Measurements from ENCODE around the gene ONECUT2. TPM values are rescaled to one million over a fixed set of nuclear protein-coding genes. Genes with fewer than 3 reads are reported as not detected.

ONECUT2 gene
- total RNA-seq, 1 donor, result not detected

GRCh38 chr18:57427429-57428201, 7.6 kb upstream of the ONECUT2 start:
- H3K4me3 ChIP-seq (ENCODE audit: low read length), result no peak overlapping the region
- no peaks in the 10 kb centered on the region for H3K9me3 ChIP-seq (ENCODE audit: low read depth, low read length)
- H3K27me3 ChIP-seq (ENCODE audit: insufficient read depth, low read length), result peaks cover 92% of the 10 kb centered on the region
- H3K4me1 ChIP-seq (ENCODE audit: insufficient read depth, low read length), result peaks cover 25% of the 10 kb centered on the region

DNA sequence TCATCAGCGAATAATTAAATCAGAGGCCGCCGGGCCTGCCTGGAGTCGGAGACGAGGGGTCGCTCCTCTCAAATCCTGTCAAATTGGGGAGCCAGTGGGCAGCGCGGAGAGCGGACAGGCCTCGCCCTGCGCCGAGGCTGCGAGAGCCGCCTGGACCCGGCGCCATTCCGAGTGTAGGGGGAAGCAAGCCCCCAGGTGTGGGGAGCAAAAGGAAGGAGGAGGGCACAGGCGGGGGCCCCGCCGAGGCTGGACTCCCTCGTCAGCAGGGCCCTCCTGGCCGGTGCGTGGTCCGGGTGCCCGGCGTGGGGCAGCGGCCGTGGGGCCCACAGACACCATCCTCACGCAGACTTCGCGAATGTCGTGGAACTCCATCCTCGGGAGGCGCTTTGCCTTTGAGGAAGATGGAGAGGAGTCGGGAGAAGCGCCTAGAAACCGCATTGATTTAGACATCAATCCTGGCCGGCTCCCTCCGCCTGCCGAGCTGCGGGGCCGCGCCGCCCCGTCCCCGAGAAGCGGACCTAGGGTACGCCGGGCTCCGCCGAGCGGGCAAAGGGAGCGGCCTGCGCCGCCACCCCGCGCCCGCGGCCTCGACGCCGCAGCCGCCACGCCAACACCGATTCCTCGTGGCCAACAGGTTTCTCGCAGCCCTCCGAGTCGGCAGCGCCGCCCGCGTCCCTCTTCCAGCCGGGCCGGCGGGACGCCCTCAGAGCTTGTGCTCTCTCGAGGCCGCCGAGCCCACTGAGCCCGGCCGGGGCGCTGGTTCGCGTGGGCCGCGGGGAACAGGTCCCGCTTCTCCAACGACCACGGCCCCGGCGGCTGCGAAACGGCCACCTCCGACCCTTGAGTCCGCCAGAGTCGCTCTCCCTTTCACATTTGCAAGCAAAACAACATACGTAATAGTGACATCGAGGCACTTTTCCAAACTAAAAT, 6.7 kb upstream of the ONECUT2 start:
- Histone ChIP-seq H3K9me3 (ENCODE audit: low read depth, low read length) (no peaks in the 10 kb centered on the region), H3K27me3 (ENCODE audit: insufficient read depth, low read length) (peaks cover 100% of the 10 kb centered on the region), H3K4me1 (ENCODE audit: insufficient read depth, low read length) (peaks cover 25% of the 10 kb centered on the region), H3K4me3 (ENCODE audit: low read length) (no peak overlapping the region)

GRCh38 chr18:57429167-57430078, 5.8 kb upstream of the ONECUT2 start:
- no peak overlapping the region for H3K4me3 ChIP-seq (ENCODE audit: low read length)
- H3K9me3 ChIP-seq (ENCODE audit: low read depth, low read length), result no peaks in the 10 kb centered on the region
- H3K27me3 ChIP-seq (ENCODE audit: insufficient read depth, low read length), result peaks cover 100% of the 10 kb centered on the region
- peaks cover 29% of the 10 kb centered on the region for H3K4me1 ChIP-seq (ENCODE audit: insufficient read depth, low read length)

GRCh38 chr18:57430079-57431001, 4.8 kb upstream of the ONECUT2 start:
- Histone ChIP-seq H3K4me3 (ENCODE audit: low read length) (no peak overlapping the region), H3K9me3 (ENCODE audit: low read depth, low read length) (no peaks in the 10 kb centered on the region), H3K4me1 (ENCODE audit: insufficient read depth, low read length) (peaks cover 36% of the 10 kb centered on the region), H3K27me3 (ENCODE audit: insufficient read depth, low read length) (peaks cover 98% of the 10 kb centered on the region)

DNA sequence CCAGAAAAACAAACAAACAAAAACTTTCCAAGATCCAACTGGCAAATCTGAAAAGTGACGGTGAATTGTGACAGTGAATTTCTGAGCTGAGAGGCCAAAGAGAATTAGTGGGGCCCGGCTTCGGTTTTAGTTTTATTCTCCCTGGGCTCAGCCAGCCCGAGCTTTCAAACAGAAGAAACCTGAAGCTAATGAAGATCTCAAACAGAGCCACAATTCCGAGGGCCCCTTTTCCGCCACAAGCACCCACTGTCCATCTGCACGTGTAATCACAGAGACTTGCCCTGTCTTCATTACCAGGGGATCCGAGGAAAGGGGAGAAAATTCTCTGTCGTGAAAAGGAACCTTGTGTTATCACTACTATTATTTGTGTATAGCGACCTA, 4.2 kb upstream of the ONECUT2 start:
- no peak overlapping the region for H3K4me3 ChIP-seq (ENCODE audit: low read length)
- H3K9me3 ChIP-seq (ENCODE audit: low read depth, low read length), result no peaks in the 10 kb centered on the region
- H3K4me1 ChIP-seq (ENCODE audit: insufficient read depth, low read length), result peaks cover 36% of the 10 kb centered on the region
- peaks cover 93% of the 10 kb centered on the region for H3K27me3 ChIP-seq (ENCODE audit: insufficient read depth, low read length)

GRCh38 chr18:57431467-57432080, 3.6 kb upstream of the ONECUT2 start:
- peaks cover 36% of the 10 kb centered on the region for H3K4me1 ChIP-seq (ENCODE audit: insufficient read depth, low read length)
- H3K4me3 ChIP-seq (ENCODE audit: low read length), result no peak overlapping the region
- H3K27me3 ChIP-seq (ENCODE audit: insufficient read depth, low read length), result peaks cover 93% of the 10 kb centered on the region
- no peaks in the 10 kb centered on the region for H3K9me3 ChIP-seq (ENCODE audit: low read depth, low read length)

DNA sequence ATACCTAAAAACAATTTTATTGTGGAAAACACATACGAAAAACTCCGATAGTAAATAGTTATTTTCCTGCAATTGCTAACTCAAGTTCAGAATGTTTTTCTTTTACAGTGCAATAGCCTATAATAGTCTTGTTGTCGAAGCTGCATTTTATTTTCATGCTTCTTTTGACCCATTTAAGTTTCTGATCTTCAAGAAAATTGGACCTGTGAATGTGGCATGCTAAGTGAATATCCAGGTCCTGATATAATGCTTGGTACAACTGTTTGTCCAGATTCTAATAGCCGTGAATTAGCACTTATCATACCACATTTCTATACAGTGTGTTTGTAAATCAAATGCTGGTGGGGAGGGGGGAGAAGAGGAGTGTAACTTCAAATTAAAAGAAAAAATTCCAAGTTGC, 3.0 kb upstream of the ONECUT2 start:
- H3K27me3 ChIP-seq (ENCODE audit: insufficient read depth, low read length), result peaks cover 93% of the 10 kb centered on the region
- H3K4me1 ChIP-seq (ENCODE audit: insufficient read depth, low read length), result peaks cover 36% of the 10 kb centered on the region
- H3K9me3 ChIP-seq (ENCODE audit: low read depth, low read length), result no peaks in the 10 kb centered on the region

DNA sequence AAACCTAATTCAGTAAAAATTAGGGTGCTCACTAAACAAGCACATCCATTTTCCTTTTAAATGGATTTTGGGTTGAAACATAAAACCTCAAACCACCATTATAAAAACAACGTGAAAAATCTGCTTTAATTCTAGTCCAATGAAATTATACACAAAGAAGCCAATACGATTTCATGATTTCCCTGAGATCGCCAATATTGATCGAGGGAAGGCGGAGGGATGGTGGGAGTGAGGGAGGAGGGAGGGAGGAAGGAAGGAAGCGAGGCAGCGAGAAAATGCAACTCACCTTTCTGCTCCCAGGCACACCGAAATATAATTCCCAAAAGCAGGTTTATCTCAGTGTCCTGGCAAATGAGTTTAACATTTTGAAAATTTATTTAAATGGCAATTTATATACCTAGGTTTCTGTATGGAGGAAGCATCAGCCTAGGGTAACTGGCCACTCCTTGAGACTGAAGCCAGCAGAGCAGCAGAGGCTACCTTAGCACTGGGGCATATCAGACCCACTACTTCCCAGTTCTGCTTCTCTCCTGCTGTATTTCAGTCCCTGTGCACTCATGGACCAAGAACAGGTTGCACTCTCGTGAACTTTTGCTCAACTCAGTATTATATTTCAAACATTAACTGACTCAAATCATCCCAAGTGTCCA, 2.3 kb upstream of the ONECUT2 start:
- H3K27me3 ChIP-seq (ENCODE audit: insufficient read depth, low read length), result peaks cover 93% of the 10 kb centered on the region
- peaks cover 34% of the 10 kb centered on the region for H3K4me1 ChIP-seq (ENCODE audit: insufficient read depth, low read length)
- H3K4me3 ChIP-seq (ENCODE audit: low read length), result no peak overlapping the region
- H3K9me3 ChIP-seq (ENCODE audit: low read depth, low read length), result no peaks in the 10 kb centered on the region

More for the DNA sequence above, 3.0 kb upstream of the ONECUT2 start:
- H3K4me3 ChIP-seq (ENCODE audit: low read length), result no peak overlapping the region

DNA sequence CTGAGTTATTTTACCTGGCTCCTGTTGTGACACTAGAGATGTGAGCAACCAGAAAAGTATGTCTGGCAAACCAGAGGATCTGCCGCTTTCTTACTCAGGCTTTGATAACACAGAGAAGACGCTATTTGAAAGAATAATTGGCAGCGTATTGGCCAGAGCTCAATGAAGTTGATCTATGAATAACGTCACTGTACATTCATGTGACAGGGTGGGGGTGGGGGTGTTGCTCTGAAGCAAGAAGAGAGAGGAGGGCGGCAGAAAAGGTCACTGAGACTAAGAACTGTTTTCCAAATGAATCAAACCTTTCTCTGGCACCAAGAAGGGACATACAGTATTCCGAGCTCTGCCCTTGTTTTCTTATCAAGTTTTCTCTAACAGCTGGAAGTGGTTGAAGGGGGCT, 1.7 kb upstream of the ONECUT2 start:
- H3K4me3 ChIP-seq (ENCODE audit: low read length), result no peak overlapping the region
- H3K4me1 ChIP-seq (ENCODE audit: insufficient read depth, low read length), result peaks cover 34% of the 10 kb centered on the region
- peaks cover 93% of the 10 kb centered on the region for H3K27me3 ChIP-seq (ENCODE audit: insufficient read depth, low read length)
- H3K9me3 ChIP-seq (ENCODE audit: low read depth, low read length), result no peaks in the 10 kb centered on the region

- Histone ChIP-seq H3K9me3 (ENCODE audit: low read depth, low read length) (no peaks in the 10 kb centered on the region), H3K4me3 (ENCODE audit: low read length) (no peak overlapping the region), H3K27me3 (ENCODE audit: insufficient read depth, low read length) (peaks cover 93% of the 10 kb centered on the region), H3K4me1 (ENCODE audit: insufficient read depth, low read length) (peaks cover 30% of the 10 kb centered on the region)
Measured at GRCh38 chr18:57433934-57434535, 1.1 kb upstream of the ONECUT2 start.

DNA sequence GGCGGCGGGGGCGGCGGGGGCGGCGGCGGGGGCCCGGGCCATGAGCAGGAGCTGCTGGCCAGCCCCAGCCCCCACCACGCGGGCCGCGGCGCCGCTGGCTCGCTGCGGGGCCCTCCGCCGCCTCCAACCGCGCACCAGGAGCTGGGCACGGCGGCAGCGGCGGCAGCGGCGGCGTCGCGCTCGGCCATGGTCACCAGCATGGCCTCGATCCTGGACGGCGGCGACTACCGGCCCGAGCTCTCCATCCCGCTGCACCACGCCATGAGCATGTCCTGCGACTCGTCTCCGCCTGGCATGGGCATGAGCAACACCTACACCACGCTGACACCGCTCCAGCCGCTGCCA, 644 bp downstream of the ONECUT2 start:
- H3K4me3 ChIP-seq (ENCODE audit: low read length), result no peak overlapping the region
- H3K9me3 ChIP-seq (ENCODE audit: low read depth, low read length), result no peaks in the 10 kb centered on the region
- peaks cover 28% of the 10 kb centered on the region for H3K4me1 ChIP-seq (ENCODE audit: insufficient read depth, low read length)
- peaks cover 93% of the 10 kb centered on the region for H3K27me3 ChIP-seq (ENCODE audit: insufficient read depth, low read length)

DNA sequence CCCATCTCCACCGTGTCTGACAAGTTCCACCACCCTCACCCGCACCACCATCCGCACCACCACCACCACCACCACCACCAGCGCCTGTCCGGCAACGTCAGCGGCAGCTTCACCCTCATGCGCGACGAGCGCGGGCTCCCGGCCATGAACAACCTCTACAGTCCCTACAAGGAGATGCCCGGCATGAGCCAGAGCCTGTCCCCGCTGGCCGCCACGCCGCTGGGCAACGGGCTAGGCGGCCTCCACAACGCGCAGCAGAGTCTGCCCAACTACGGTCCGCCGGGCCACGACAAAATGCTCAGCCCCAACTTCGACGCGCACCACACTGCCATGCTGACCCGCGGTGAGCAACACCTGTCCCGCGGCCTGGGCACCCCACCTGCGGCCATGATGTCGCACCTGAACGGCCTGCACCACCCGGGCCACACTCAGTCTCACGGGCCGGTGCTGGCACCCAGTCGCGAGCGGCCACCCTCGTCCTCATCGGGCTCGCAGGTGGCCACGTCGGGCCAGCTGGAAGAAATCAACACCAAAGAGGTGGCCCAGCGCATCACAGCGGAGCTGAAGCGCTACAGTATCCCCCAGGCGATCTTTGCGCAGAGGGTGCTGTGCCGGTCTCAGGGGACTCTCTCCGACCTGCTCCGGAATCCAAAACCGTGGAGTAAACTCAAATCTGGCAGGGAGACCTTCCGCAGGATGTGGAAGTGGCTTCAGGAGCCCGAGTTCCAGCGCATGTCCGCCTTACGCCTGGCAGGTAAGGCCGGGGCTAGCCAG, 1.2 kb downstream of the ONECUT2 start:
- no peaks in the 10 kb centered on the region for H3K9me3 ChIP-seq (ENCODE audit: low read depth, low read length)
- H3K4me3 ChIP-seq (ENCODE audit: low read length), result no peak overlapping the region
- peaks cover 28% of the 10 kb centered on the region for H3K4me1 ChIP-seq (ENCODE audit: insufficient read depth, low read length)
- peaks cover 93% of the 10 kb centered on the region for H3K27me3 ChIP-seq (ENCODE audit: insufficient read depth, low read length)

Measured in mononuclear cell (primary cell).